NOMO-1 treated with DMSO at 0.1 percent for 48 hours (cell line): ENCODE data around the gene CCDC187.
A peak's percentile ranks its signal among the peaks of the same experiment; 100 is the strongest.

Experiments used
- DNase-seq: peaks from one replicate; lab custom pipeline; 2025; ENCODE audit not compliant: unreplicated experiment; lab: John Stamatoyannopoulos, UW

The CCDC187 gene

DNA sequence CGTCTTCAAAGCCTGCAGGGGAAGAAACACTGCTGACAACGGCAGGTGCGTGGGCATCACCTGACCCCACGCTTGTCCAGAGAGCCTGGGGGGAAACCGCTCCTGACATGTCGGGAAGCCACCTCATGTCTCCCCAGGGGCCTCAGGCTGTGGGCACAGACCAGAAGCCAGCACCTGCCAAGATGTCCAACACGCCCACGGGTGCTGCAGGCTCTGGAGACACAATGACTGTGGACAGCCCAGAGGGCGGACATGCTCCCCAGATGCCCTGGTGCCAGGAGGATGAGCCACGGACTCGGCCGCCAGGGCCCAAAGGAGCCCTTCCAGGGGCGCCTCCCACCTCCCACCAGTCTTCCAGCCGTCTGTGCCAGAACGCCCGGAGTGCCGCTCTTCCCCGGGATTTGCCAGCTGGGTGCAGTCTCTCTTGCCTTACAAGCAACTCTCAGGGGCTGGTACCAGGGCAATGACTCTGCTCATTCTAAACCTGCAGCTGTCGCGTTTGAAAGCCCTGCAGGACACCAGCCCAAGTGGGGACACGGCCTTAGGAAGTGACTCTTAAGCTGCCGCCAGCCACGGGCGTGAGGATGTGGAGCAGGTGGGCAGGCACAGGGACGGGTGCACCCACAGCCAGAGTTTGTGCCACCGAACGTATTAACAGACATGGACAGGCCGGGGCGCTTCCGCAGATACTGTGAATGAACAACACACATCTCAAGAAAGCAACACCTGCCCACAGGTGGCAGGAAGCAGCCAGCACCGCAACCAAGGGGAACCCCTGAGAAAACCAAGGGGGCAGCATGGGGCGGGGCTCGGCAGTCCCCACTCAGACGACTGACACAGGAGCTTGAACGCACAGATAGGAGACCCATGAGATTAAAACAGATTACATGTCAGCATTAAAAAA is 92.2 kb downstream of the CCDC187 start:
- DNase-seq: no peak

DNA sequence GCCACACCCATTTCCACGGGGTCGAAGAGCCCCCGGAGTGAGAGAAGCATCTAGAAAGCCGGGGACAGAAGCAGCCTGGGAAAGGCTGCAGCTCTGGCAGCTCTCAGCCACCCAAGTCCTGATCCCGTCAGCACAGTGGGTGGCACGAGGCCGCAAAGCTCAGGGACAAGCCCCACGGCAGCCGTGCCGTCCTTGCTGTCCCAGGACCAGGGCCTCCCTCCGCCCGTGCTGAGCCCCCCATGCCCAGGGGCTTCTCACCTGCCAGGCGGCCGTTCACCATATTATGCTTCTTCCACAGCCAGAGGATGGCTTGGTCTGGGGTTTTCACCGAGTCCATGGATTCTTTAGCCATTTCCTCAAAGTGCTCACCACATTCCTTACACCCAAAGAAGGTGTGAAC is 92.9 kb downstream of the CCDC187 start:
- DNase-seq: no peak

DNA sequence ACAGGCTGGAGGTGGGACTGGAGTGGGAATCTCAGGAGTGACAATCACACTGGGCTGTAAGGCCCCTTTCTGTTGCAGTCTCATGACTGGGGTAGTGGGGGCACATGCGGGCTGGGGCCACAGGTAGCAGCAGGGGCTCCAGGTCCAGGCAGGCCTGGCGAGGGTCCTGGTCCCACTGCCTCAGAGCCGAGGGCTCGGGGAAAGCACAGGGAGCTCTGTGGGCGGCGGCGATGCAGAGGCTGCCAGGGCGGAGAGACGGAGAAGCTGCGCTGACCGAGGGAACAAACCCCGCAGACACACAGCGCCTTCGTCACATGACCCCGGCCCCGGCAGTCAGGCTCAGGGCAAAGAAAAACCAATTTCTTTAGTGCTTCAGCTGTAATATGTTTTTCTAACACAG is 93.6 kb downstream of the CCDC187 start:
- no peak for DNase-seq

DNA sequence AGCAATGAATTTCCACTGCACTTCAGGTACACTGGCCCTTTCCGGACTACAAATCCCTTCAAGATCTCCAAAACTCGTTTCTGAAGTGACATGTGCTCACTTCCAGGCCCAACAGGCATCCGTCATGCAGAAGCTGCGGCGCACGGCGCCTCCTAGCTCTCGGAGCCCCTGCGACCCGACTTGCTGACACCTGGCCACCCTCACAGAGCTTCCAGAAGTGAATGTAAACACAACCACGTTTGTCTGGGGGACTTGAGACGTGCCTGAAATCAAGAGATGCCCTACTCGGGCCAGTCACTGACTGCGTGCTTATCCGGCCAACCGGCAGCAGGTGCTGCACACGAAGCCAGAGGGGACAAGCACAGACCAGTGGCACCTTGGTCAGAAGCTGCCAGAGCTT is 94.1 kb downstream of the CCDC187 start:
- DNase-seq: no peak

DNA sequence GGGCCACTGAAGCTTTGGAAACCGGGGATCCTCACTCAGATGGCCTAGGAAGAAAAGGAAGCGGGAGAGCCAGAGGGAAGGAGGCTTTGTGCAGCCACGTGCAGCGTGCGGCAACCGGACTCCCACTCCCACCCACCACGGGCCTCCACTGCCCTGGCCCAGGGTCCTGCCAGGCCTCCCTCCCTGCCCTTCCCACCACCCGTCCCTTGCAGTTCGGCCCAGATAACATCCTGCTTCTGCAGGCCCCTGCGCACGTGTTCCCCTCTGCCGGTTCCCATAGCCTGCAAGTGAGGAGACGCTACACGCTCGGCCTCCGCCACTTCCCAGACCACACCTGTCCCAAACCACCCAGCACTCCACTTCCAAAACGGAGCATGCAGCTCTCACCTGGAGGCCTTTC is 94.7 kb downstream of the CCDC187 start:
- DNase-seq: no peak

DNA sequence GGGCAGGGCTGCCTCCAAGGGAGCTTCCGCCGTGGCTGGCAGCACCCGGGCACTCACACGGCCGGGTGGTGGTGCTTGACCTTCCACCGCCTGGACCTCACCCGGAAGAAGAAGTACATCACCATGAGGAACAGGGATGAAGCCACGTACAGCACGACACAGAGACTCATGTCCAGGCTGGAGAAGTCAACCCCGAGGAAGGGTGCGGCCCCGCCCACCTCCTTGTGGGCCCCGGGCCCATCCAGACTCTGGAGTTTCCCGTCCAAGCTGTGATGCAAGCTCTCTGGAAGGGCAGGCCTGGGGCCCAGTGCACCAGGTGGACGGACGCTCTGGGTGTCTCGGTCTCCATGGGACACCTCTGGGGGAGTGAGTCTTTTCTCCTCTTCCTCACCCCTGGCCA is 95.2 kb downstream of the CCDC187 start:
- no peak for DNase-seq

DNA sequence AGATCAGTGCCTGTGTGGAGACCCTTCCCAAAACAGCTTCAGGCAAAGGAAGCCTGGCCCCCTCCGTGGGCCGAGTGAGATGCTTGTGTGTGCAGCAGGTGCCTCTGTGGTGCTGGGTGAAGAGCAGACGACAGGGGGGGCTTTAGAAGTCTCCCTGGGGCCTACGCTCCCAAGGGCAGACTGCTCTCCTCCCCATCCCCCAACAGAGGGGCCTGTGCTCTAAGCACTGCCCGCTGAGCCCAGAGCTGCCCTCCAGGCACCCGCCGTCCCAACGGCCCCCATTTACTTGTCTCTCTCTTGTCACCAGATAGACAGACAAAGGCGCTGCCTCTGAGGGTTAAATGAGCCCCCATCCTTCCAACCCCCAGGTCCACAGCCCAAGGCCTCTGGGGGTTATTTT is 96.3 kb downstream of the CCDC187 start:
- no peak for DNase-seq

DNA sequence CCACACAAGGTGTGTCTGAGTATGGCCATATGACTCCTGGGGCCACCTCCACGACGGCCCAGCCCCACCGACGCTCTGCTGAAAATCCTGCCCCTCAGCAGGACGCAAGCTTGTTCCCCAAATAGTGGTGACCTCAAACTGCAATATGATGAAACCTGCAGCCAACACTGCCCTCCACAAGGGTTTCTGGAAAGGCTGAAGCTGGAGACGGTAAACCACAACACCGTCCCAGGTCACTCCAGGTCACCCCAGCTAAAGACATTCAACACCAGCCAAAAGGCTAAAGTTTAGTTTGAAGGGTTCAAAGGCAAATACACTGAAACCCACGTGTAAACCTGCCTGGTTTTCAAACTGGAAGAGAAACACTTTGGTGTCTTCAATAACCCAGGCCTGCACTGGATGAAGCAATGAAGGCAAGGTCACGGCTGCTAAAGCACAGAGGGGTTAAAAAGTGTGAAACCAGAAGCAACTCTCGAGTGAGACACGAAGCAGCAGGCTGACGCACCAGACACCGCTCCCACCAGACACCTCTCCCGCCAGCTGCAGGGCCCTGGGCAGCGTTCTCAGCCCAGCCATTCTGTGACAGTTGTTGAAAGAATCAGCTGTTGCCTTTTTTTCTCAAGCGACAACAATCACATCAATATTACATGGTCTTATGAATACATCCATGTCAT is 97.2 kb downstream of the CCDC187 start:
- DNase-seq: peak; percentile 91

DNA sequence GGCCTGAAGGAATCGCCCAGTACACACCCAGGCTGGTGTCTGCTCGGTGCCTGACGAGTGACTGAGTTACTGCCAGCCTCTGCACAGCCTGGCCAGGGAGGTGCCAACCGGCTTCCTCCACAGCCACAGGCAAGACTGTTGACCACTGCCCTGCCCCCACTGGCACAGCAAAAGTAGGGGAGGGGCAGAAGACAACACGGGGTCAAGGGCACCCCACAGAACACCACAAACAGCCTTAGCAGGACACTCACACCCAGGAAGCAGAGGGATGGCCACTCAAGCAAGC is 98.2 kb downstream of the CCDC187 start:
- no peak for DNase-seq

DNA sequence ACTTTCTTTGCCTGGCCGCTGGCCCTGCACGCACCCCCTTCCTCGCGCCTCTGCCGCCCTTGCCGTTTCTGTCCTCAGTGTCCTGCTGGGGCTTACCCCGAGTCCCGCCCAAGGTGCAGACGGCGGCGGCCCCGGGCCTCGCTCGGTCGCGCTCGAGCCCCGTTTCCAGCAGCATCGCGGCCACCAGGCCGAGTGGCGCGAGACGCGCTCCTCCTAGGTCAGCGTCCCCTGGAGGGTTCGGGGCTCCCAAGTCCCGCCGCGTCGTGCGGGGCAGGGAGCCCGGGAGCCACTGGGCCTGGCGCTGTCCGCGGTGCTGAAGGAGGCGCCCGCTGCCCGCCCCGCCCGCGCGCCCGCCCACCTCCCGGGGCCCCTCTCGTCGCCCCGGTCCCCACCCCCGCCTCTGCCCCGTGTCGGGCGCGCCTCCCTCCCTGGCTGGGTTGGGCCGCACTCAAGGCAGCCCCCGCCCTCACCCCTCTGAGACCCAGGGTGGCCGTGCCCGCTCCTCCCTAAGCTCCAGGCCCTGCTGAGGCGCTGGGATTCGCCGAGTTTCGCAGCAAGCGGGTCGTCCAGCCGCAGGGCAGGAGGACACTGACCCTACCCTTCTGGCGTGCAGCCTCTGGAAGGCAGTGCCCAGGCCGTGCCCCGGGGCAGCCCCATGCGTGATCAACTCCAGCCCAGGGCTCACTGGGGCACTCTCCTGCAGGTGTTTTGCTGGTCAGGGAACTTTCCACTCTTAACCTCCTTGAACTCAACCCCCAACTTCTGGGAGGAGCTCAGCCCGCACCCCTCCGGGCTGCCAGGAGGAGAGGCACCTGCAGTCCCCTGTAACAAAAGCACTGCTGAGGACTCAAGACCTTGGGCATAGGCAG is 98.8 kb downstream of the CCDC187 start, which contains the start of gene LHX3:
TSS of gene LHX3 (minus strand) at position 291 of the 869 bp plus-strand sequence. CDS start at position 175, 116 bp downstream.
- DNase-seq: peak; percentile 12

DNA sequence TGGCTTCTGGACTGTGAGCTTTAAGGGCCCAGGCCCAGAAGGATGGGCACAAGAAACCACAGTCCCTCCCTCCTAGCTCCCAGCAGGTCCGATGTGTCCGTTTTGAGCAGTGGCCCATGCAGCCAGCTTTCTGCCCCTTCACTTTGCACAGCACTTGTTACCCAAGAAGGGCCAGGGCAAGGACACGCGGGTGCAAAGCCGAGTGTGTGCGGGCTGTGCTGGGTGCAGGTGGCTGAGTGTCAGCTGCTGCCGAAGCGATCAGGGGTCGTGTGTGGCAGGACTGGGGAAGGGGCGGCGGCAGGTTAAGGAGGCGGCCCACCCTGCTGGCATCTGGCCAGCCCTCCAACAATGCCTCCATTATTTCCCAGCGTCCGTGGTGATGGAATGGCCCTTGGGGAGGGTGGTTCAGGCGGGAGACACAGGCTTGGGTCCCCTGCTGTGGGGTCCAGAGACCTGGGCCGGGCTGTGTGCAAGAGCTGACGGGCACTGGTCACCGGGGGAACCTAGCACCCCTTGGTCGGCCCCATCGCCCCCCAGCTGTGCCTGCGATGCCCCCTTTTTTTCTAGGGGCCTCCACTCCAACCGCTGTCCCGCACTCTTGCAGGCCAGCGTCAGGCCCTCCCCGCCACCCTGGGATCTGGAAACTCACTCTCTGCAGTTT is 99.6 kb downstream of the CCDC187 start:
- DNase-seq: no peak

DNA sequence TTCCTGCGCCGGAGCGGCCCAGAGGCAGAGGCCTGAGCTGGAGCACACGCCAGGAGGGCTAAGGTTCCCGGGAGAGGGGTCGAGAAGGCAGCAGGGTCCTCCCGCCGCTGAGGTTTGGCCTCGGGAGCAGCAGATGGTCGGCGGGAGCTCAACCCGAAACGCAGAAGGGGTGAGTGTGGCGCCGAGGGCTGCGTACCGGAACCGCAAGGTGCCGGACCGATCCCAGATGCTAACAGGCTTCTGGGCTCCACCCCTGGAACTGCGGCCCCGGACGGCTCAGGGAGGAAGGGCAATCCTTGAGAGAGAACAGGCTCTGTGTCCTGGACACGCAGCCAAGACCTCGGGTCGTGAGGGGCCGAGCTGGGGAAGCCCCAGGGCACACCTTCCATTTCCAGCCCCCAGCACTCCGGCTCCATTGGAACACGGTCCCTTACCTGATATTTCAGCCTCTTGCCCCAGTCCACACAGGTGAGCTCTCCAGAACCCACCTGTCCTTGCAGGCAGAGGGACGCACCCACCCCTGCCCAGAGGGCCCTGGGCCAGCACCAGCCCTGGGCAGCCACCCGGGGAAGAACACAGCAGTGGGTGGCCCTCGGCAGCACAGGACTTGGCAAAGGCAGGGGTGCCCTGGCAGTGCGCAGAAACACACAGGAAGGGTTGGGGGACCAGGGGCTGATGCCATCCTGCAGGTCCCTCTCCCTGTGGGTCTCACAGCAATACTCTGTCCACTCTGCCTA is 100.3 kb downstream of the CCDC187 start:
- no peak for DNase-seq

DNA sequence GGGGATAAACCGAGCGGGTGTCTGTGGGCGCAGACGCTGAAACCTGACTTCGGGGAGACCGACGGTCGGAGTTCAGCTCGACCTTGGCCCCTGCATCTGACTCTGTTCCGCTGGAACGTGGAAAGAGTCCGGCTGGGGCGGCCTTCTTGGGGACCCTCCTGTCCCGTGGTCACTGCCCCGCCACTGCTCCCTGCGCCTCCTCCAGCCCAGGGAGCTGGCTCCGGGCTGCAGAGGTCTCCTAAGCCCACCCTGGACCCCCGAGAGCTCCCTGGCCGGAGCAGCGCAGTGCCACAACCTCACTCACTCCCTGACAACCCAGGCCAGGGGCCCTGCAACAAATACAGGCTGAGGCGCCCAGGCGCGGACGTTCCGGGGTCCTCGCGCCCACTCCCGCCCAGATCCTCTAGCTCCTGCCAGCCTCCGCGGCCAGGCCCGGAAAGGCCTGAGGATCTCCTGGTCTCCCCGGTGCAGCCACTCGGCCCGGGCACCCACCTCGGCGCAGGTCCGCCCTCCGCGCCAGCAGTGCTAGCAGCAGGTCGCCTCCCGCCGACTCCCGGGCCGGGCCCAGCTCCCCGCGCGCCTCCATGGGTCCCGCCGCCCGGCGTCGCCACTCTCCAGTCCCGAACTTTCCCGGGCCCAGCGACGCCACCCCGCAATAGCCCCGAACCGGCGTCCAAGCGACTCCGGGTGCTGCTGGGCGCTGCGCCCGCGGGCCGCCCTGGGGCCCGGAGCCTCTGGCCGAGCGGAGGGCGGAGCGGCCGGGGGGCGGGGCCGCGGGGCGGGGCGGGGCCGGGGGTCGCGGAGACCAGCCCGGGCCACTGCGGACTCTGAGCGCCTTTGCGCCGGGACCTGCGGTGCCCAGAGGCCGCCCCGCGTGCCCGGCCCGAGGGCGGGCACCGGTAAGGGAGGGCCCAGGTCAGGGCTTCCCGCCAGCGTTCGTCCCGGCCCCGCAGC is 101.2 kb downstream of the CCDC187 start:
- no peak for DNase-seq

DNA sequence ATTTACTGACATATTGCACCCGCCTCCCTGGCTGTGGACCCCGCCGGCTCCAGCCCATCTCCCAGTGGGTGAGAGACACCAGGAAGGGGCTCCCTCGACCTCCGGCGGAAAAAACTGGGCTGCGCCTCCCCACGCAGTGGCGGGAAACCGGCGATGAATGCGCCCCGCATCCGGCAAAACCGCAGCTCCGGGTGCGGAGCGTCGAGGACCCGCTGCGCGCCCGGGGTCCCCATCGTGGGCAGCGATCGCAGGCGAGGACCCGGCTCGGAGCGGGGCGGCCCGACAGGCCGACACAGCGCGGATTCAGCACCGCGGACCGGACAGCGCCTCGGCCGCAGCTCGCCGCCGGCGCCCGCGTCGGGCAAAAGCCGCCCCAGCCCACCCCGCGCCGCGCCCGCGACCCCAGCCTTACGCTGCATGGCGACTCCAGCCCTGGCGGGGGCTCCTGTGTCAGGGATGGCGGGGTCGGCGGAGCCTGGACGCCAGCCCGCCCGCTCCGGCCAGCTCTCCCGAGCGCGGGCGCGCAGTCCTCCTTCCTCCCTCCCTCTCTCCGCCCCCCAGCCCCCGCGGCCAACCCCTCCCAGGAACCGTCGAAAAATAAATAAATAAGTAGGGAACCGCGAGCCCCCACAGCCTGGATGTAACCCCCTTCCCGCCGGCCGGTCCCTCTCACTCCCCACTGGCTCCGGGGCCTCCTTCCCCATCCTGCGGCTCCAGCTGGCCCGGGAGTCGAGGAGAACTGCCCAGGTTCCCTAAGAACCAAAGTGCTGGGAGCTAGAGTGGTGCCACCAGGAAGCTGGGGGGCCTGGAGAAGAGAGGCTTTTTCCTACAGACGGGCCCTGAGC is 102.1 kb downstream of the CCDC187 start:
- DNase-seq: no peak

DNA sequence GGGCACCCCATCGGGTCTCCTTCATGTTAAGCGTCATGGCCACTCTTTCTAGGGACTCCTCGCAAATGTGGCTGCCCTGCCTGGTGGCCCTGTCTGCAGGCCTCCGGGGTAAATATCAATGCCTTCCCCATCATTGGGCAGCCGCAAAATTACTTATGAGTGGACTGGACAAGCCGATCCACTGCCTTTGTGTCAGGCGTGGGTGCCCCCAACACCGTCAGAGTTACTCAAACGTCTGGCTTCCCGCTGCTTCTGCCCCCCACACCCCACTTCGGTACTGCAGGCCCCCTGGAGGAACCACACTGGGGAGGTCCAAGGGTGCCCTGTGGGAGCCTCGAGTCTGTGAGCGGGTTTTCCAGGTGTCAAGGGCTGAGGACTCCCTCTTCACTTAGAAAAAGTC is 102.7 kb downstream of the CCDC187 start:
- no peak for DNase-seq

DNA sequence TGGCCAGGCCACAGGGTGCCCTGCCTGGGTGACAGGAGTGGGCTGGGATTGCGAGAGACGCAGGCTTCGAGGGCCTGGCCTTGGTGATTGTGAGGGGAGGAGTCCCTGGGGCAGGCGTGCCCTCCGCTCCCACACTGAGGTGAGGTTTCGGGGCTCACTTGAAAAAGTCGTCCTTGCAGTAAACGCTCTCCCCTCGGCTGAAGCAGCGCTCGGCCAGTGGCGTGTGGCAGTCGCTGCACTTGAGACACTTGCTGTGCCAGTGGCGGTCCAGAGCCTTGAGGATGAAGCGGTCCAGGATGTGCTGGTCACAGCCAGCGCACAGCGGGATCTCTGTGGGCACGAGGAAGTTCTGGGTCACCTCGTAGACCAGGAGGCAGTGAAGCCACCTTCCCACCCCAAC is 103.5 kb downstream of the CCDC187 start:
- no peak for DNase-seq
